Stimulated activated CD4-positive, alpha-beta T cell treated with anti-CD3 and anti-CD28 coated beads, TNF-alpha, amount 100 ng/mL, for 4 hours (primary cell): ENCODE measurements around the gene TBC1D17.

ENCODE experiments used
- DNase-seq, 3 experiments: peaks; one replicate each; pipeline ENCODE4 v3.0.0-alpha.2; 2020; ENCODE audit warnings: low read depth in 3 of 3

Gene TBC1D17

DNA sequence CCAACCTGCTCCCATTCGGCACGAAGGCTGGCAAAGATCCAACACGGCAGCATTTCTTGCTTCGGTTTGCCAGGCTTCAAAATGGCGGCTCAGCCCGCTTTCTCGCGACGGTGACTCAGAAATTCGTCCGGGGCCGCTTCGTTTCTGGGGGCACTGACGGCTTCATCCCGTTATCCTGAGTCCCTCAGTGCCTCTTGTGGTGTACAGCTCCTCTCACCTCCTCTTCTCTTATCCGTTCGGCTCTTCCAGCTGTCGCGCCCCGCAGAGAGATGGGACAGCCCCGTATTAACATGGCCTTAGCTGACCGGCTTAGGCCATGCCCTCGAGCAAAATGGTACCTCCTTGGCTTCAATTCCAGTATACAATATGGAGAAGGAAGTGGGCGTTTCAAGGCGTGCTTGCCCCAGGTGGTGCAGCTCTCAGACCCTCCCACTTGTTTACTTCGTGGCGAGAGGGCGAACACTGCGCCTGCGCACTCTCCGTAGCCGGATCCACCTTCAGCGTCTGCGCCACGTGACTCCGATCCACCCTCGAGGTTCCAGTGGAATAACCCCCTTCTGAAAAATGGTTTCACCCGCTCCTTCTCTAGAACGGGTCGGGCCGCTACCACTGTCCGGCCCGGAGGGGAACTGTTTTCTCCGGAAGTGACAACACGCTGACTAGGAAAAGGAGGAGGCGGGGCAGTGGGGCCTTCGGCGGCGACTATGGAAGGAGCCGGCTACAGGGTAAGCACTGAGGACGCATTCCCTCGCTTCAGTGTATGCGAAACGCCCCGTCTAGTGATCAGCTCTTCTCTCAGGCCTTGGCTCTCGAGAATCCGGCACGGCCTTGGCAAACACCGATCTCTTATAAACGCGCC, at the start of gene TBC1D17, which contains the start of gene AKT1S1:
TSS of gene TBC1D17 (plus strand) at position 683 of the 859 bp plus-strand sequence. CDS start at position 705, 22 bp downstream.
TSS of gene AKT1S1 (minus strand) at position 336 of the 859 bp plus-strand sequence. CDS start 4,060 bp downstream, outside the sequence.
- peak; percentile 89 to 98 (median 96) for DNase-seq

DNA sequence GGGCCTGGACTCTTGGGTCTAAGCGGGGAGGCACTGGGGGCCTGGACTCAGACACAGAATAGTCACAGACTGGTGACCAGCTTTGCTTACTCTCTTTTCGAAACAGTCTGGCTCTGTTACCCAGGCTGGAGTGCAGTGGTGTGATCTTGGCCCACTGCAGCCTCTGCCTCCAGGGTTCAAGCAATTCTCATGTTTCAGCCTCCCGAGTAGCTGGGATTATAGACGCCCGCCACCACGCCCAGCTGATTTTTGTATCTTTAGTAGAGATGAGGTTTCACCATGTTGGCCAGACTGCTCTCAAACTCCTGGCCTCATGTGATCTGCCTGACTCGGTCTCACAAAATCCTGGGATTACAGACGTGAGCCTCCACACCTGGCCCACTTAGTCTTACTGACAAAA, 48.3 kb upstream of the TBC1D17 start:
- DNase-seq = no peak

DNA sequence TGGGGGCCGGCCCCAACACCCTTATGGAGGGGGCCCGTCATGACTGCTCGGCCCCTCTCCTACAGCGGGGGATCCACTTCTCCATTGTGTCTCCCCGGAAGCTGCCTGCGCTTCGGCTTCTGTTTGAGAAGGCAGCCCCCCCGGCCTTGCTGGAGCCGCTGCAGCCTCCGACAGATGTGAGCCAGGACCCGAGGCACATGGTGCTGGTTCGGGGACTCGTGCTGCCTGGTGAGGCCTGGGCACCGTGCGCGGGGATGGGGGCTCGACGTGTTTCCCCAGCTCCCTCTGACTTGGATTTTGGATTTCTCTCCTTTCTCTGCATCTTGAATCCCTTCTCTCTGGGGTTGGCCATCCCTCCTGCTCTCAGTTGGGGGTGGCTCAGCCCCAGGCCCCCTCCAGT, 47.8 kb upstream of the TBC1D17 start:
- no peak for DNase-seq

DNA sequence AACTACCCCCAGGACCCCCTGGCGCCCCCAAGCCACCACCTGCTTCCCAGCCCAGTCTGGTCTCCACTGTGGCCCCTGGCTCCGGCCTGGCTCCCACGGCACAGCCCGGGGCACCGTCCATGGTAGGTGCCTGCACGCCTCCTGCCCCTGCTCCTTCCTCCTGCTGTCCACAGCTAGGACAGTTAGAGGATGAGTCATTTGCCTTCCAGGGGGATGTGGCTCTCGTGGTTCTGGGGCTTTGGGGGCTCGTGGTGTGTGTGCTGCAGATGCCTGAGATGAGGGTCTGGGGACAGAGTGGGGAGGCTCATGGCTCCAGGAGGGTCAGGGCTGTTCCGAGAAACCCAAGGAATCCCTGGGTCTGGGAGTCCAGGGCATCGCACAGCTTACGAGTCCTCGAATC, 46.7 kb upstream of the TBC1D17 start:
- DNase-seq = no peak

DNA sequence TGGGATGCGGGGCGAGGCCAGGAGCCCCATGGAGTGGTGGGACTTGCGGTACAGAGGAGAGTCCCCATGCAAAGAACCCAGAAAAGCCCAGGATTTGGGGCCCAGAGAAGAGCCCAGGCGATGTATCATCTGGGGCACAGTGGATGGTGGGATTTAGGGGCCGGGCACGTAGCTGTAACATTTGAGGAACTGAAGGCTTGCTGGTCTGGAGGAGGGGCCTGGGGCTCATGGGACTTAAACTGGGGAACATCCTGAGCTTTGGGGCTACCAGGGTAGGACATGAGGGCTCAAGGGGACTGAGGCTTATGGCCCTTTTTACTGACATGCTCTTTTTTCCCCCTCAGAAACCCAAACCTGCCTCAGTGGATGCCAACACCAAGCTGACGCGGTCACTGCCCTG, 45.9 kb upstream of the TBC1D17 start:
- DNase-seq = no peak

DNA sequence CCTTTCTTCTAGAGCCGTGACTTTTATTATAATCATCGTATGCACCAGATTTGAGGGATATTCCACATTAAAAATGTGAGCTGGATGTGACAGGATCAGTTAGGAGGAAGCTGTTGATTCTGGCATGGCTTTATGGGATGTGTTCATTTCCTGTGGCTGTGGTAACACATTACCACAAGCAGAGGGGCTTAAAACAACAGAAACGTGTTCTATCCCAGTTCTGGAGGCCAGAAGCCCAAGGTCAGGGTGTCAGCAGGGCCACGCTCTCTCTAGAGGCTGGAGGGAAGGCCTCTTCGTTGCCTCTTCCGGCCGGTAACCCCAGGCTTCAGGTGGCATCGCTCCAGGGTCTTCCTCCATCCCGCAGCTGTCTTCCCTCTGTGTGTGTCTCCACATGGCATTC, 44.9 kb upstream of the TBC1D17 start:
- DNase-seq = no peak

DNA sequence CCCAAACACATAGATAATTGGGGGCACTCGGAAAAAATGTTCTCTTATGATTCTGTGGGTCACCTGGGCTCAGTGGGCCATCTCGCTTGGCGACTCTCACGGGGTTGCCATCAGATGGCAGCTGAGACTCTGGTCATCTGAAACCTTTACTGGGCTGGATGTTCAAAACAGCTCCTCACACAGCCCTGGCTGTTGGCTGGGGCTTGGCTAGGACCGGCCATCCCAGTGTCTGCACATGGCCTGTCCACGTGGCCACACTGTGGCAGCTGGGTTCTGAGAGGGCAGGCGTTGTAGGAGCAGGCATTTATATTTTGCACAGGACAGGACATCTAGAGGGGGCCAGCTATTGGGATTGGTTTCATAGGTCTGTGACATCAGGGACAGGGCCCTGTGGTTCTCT, 43.9 kb upstream of the TBC1D17 start:
- DNase-seq = no peak

DNA sequence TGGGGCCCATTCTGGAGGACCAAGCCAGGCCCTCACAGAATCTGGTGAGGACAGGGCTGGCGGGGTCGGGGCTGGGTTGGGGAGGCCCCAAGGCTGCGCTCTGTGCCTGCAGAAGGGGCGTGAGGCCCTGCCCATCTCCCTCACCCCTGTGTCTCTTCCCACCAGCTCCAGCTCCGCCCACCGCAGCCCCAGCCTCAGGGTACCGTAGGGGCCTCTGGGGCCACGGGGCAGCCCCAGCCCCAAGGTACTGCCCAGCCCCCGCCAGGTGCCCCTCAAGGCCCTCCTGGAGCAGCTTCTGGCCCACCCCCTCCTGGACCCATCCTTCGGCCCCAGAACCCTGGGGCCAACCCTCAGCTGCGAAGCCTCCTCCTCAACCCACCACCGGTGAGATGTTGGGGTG, 41.9 kb upstream of the TBC1D17 start:
- DNase-seq = no peak

DNA sequence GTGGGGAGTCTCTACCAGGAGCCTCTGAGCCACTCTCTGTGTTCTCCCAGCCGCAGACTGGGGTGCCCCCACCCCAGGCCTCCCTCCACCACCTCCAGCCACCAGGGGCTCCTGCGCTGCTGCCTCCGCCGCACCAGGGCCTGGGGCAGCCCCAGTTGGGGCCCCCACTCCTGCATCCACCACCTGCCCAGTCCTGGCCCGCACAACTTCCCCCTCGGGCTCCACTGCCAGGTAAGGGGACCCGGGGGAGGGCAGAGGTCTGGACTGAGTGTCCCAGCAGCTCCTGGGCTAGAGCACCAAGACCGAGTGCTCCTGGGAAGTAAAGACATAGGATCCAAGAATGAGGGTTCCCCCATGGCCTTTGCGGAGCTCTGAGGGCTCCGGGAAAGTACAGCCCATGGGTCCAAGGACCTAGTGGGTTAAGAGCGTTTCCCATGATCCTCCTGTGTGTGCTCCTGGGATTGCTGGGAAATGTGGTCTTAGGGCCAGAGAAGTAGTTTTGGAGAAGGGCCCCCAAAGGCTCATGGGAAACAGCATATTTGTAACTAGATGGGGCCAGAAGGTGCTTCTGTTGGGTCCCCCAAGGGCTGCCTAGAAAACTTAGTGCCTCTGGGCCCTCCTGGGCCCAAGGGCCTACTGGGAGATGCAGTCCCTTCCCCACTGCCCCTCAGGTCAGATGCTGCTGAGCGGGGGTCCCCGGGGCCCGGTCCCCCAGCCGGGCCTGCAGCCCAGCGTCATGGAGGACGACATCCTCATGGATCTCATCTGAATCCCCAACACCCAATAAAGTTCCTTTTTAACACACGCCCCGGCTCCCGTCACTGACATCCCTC, 41.1 kb upstream of the TBC1D17 start:
- DNase-seq = no peak

DNA sequence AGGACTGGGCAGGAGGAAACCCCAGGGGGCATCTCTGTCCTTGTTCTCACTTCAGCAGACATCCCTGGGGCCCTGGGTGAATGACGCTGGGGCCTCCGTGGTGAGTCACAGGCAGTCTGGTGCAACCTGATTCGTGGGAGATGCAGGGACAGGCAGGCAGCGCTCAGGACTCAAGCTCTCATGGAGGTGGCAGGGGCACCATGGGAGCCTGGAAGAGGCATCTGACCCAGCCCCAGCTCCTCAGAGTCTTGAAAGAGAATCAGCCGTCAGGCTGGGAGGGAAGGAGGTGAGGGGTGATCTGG, 40.5 kb upstream of the TBC1D17 start:
- DNase-seq = no peak

DNA sequence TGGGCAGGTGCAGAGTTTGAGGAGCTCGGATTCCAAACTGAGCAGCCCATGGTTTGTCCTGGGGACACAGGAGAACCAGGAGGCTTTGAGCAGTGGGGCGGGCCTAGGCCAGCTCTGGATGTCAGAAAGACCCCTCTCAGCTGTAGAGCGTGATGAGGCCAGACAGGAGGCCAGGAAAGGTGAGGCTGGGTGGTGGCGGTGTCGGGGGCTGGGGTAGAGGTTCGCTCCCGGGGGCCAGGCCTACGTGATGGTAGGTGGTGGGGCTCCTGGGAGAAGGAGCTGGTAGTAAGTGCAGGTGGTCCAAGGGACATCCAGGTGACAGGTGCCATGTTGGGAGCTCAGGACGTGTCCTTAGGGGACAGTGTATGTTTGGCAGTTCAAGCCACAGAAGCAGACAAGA, 40.1 kb upstream of the TBC1D17 start:
- DNase-seq = no peak

DNA sequence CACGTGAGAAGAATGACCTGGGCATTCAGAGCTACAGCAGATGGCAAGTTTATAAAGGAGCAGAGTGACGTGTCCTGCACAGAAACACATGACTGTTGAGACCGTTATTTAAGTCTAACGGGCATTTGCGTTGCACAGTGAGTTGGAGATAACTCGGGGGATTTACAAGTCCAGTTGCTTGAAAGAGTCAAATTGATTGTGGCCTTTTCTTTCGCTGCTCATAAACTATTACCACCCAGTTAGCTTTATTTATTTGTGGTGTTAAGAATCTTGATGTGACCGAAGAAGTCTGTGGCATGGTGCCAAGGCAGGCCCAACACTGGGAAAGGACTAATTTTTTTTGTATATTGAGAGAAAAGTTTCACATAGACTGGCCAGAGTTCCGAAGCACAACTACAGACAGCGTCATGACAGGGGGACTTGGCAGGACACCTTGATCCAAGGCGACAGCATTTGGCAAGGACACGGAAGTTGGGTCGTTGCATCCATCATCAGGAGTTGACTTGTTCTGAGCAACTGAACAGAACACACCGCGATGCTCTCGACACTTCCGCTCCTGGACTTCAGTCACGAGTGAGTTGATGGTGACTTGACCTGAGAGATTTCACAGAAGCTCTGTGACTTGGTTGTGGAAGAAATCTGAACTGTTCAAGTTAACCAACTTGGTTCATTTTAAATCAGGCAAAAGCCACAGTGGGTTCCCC, 38.5 kb upstream of the TBC1D17 start:
- no peak for DNase-seq

DNA sequence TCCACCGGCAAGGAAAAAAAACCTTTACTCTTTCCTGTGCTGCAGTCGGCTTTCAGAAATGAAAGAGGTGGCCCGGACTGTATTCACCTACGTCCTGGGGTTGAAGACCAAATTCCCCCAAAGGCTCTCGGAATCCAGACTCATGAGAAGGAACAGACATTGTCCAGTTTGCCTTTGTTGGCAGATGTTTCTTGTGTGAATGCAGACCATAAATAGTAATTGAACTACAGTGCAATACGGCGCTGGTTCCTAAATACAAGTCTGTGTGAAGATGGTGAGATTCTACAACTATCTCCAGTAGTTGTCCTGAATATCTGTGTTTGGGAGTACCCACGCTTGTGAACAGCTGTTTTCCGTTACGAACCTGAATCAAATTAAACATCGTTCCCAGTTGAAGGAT, 37.8 kb upstream of the TBC1D17 start:
- DNase-seq = no peak

DNA sequence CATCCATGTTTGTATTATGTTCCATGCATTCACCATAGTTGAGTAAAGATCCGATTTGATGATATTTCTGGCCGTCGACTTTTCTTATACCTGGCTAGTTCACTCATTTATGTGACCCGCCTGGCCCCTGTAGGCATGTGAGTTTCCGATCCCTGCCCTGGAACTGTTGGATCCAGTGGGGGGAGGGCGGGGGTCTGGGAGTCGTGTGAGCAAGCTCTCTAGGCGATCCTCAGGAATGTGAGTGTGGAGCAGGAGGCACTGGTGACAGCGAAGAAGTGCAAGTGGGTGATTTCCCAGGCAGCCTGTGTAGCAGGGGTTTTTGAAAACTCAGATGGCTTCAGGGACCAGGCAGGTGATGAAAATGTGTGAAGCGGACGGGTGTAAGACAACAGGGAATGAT, 37.2 kb upstream of the TBC1D17 start:
- DNase-seq = no peak

DNA sequence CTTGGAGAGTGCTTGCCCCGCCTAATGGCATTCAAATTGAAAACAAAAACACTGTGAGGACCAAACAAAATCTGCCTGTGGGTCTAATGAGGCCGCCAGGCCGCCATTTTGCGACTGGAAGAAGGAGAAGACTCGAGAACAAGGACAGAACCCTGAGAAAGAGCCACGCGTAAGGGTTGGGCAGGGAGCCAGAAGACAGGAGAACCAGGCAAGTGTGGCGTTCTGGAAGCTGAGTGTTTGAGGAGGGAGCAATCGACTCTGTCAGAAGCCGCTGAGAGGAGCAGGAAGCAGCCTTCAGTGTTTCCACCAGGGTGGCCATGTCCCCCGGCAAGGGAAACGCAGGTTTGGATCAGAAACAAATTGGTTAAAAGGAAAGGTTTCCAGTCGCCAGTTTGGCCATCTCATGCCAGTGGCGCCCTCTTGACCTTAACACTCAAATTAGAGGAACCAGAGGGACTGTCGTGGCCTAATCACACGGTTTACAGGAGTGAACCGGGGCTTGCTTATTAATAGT, 36.7 kb upstream of the TBC1D17 start:
- no peak for DNase-seq

DNA sequence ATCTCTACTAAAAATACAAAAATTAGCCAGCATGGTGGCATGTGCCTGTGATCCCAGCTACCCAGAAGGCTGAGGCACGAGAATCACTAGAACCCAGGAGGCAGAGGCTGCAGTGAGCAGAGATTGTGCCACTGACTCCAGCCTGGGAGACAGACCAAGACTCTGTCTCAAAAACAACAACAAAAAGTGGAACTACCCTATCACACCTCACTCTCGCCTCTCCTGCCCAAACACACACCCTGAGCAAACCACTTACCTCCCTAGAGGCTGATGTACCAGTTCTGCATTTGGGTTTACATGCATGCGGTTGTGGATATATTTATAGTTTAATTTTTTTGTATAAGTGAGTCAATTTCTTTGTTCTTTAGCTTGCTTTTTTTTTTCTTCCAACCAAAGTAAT, 34.2 kb upstream of the TBC1D17 start:
- DNase-seq = no peak

DNA sequence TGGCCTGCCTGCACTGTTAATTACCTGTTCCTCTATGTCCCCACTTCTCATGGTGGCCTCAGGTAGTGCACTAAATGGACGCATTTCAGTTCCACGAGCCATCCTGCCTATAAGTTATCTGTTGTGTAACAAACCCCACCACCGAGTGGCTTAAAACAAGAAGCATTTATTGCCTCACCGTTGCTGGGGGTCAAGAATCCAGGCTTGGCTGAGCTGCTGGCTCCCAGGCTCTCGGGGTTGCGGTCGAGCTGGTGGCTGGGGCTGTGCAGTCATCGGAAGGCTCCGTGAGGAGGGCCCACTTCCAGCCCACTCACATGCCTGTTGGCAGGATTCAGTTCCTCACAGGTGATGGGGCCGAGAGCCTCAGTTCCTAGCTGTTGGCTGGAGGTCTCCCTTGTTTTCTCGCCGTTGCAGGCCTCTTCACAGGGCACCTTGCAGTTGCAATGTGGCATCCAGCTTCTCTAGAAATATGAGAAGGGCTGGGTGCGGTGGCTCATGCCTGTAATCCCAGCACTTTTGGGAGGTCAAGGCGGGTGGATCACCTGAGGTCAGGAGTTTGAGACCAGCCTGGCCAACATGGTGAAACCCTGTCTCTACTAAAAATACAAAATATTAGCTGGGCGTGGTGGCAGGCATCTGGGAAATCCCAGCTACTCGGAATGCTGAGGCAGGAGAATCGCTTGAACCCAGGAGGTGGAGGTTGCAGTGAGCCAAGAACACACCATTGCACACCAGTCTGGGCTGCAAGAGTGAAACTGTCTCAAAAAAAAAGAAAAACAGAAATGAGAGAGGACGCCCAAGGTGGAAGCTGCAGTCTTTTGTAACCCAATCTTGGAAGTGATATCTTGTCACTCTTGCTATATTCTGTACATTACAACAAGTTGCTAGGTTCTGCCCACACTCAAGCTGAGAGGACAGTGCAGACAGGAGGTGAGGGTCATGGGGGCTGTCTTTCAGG, 33.1 kb upstream of the TBC1D17 start:
- DNase-seq = no peak

DNA sequence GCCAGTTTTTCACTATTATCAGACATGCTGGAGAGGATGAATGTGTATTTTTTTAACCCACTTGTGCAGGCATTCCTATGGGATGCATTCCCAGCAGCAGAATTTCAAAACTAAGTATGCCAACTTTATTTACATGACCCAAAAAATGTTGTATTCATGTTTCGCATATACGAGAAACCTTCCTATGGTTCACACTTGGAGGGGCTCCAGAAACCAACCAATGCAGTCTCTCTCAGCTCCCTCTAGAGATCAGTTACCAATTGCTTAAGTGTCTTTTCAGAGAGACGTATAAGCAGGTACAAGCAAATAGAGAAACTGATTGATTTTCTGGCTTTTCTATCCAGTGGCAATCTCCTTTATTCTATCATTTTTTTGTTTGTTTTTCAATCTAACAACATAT, 32.1 kb upstream of the TBC1D17 start:
- DNase-seq = no peak

DNA sequence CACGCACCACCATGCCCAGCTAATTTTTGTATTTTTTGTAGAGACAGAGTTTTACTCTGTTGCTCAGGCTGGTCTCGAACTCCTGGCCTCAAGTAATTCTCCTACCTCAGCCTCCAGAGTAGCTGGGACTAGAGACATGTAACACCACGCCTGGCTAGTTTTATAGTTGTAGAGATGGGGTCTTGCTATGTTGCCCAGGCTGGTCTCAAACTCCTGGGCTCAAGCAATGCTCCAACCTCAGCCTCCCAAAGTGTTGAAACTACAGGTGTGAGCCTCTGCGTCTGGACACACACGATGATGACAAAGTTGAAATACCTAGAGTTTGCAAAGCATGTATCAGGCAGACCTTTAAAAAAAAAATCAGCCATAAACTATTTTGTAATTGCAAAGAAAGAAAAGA, 31.1 kb upstream of the TBC1D17 start:
- no peak for DNase-seq

DNA sequence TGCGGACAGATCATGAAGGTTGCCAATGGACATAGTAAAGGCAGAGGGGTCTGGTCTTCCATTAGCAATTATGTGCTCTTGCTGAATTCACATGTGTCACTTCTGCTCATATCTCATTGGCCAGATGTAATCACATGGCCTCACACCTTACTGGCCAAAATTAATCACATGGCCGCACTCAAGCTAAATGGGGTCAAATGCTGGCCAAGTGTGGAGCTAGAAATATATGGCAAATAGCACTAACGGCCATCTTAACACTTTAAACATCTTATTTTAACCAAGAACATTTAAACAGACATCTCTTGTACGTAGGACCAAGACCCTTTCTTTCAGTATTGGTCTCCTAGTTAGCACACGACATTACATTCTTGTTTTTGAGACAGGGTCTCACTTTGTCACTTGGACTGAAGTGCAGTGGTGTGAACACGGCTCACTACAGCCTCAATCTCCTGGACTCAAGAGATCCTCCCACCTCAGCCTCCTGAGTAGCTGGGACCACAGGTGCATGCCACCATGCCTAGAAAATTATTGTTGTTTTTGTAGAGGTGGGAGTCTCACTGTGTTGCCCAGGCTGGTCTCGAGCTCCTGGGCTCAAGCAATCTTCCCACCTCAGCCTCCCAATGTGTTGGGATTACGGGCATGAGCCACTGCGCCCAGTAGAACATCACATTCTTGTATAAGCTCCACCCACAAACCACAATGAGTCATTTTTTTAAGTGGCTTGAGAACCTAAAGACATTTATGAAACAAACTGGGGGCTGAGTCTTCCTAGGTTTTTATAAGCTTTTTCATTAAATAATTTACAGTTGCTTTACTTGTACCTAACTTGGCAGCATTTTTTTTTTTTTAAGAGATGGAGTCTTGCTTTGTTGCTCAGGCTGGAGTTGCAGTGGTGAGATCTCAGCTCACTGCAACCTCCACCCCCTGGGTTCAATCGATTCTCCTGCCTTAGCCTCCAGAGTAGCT, 29.5 kb upstream of the TBC1D17 start:
- DNase-seq = no peak
